Skeletal muscle tissue (tissue), 4 donors: Measurements from ENCODE around the gene IL1RL1. TPM values are rescaled to one million over a fixed set of nuclear protein-coding genes. Genes with fewer than 3 reads are reported as not detected.
A peak's percentile ranks its signal among the peaks of the same experiment; 100 is the strongest.

Experiments
- H3K27ac ChIP-seq: one replicate; pipeline ENCODE4 v1.7.0; 2013; ENCODE audit warnings: mild to moderate bottlenecking, low read depth, low read length, inconsistent platforms
- H3K27me3 ChIP-seq, 3 donors: one replicate each; pipeline ENCODE4 v1.7.0; 2013; ENCODE audit warnings: low read length in 3 of 3; ENCODE audit not compliant: control insufficient read depth in 3 of 3, insufficient read depth in 3 of 3
- H3K36me3 ChIP-seq, 3 donors: one replicate each; pipeline ENCODE4 v1.7.0; 2013; ENCODE audit warnings: low read length in 3 of 3; ENCODE audit not compliant: control insufficient read depth in 3 of 3, insufficient read depth in 3 of 3
- H3K4me1 ChIP-seq, 3 donors: one replicate each; pipeline ENCODE4 v1.7.0; 2013; ENCODE audit warnings: low read length in 3 of 3, mild to moderate bottlenecking in 3 of 3; ENCODE audit not compliant: control insufficient read depth in 3 of 3, insufficient read depth in 3 of 3
- H3K4me3 ChIP-seq, 3 donors: one replicate each; pipeline ENCODE4 v1.7.0; 2013; ENCODE audit warnings: low read length in 3 of 3
- H3K9ac ChIP-seq, 3 donors: one replicate each; pipeline ENCODE4 v1.7.0; 2013; ENCODE audit warnings: low read length in 3 of 3, mild to moderate bottlenecking in 3 of 3, moderate library complexity in 2 of 3, low read depth in 1 of 3
- H3K9me3 ChIP-seq, 3 donors: one replicate each; pipeline ENCODE4 v1.7.0; 2013; ENCODE audit warnings: low read length in 3 of 3; ENCODE audit not compliant: control insufficient read depth in 3 of 3
- total RNA-seq: library from RNA; depleted of rRNA; stranded (reverse); fragments of >200 nt; gene quantifications from one replicate; pipeline ENCODE4 v1.2.3, GENCODE V29; 2014
- donor health status: Osteomylitis.

Gene IL1RL1
- total RNA-seq, 1 donor from 2014 or later = 1.0 TPM

DNA sequence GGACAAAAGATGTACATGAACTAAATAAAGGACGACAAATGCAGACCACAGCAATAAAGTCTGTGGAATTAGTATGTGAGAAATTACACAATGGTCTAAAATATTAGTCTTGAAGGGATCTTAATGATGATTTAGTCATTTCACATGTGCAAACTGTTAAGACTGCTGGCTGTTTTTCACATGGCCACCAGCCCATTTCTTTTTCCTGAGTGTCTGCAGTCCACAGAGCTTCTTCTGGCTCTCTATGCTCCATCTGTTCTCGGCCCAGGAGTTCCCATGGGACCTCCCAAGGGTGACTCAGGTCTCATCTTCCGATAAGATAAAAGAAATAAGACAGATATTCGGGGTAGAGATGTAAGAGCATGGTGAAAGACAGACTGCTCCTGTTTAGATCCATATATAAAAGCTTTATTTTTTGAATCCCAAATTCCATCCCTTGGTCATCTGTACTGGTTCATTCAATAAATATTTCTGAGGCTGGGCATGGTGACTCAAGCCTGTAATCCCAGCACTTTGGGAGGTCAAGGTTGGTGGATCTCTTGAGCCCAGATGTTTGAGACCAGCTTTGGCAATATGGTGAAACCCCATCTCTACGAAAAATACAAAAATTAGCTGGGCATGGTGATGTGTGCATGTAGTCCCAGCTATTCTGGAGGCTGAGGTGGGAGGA is 20.1 kb downstream of the IL1RL1 start:
- Histone ChIP-seq H3K36me3 (no peaks in the 10 kb centered on the region), H3K4me1 (no peaks in the 10 kb centered on the region), H3K27ac (no peak overlapping the region), H3K4me3 (no peak overlapping the region), H3K9ac (no peak overlapping the region), H3K9me3 (peaks cover 0 to 4% (median 0%) of the 10 kb centered on the region in 3 donors), H3K27me3 (no peaks in the 10 kb centered on the region)

DNA sequence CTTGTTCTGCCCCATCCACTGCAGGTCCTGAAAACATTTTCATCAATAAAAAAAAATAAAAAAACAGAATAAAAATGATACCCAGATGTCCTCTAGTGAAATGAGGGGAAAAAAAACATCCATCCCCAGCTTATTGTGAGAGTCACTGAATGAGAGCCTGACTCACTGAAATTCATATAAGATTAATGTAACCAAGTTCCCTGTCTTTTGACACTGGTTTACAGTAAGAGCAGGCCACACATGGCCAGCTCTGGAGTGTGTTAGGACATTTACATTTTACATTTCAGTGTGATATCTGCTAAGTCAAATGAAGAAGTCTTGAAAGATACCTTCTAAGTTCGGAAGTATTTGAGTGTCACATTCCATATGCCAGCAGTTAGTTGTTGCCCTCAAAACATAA is 23.1 kb downstream of the IL1RL1 start:
- H3K27ac ChIP-seq = no peak overlapping the region
- H3K36me3 ChIP-seq = no peaks in the 10 kb centered on the region
- peaks cover 0 to 4% (median 0%) of the 10 kb centered on the region in 3 donors for H3K9me3 ChIP-seq
- H3K4me3 ChIP-seq = no peak overlapping the region
- H3K4me1 ChIP-seq = peaks cover 0 to 4% (median 3%) of the 10 kb centered on the region in 3 donors
- no peak overlapping the region for H3K9ac ChIP-seq
- no peaks in the 10 kb centered on the region for H3K27me3 ChIP-seq

DNA sequence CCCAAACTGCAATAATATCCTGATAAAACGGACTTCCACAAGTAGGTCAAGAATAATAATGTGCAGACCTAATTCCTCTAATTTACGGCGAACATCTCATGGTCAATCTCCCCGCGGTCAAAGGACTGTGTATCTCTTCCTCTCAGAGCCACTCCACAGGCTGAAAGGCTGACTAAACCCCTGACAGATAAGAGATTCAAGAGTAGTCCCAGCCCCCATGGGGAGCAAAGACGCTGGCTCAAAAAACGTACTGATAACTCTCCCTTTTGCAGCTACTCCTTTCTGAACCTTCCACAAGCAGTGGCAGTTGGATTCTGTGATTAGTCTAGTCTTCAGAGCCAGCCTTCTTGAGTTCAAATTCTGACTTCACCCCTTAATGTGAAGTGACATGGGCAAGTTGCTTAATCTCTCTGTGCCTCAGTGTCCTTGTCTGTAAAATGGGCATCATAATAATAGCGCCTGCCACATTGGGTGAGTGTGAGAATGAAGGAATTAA is 24.6 kb downstream of the IL1RL1 start:
- H3K4me3 ChIP-seq = no peak overlapping the region
- no peak overlapping the region for H3K9ac ChIP-seq
- H3K36me3 ChIP-seq = no peaks in the 10 kb centered on the region
- H3K27me3 ChIP-seq = no peaks in the 10 kb centered on the region
- no peak overlapping the region for H3K27ac ChIP-seq
- H3K4me1 ChIP-seq = peaks cover 0 to 4% (median 3%) of the 10 kb centered on the region in 3 donors
- H3K9me3 ChIP-seq = peaks cover 0 to 3% (median 0%) of the 10 kb centered on the region in 3 donors

- Histone ChIP-seq H3K27ac (peak overlapping the region; percentile 20), H3K9ac (no peak overlapping the region), H3K36me3 (no peaks in the 10 kb centered on the region), H3K9me3 (no peaks in the 10 kb centered on the region), H3K4me1 (peaks cover 0 to 4% (median 3%) of the 10 kb centered on the region in 3 donors), H3K27me3 (no peaks in the 10 kb centered on the region), H3K4me3 (no peak overlapping the region)
Measured at GRCh38 chr2:102336502-102336945, 25.2 kb downstream of the IL1RL1 start.

DNA sequence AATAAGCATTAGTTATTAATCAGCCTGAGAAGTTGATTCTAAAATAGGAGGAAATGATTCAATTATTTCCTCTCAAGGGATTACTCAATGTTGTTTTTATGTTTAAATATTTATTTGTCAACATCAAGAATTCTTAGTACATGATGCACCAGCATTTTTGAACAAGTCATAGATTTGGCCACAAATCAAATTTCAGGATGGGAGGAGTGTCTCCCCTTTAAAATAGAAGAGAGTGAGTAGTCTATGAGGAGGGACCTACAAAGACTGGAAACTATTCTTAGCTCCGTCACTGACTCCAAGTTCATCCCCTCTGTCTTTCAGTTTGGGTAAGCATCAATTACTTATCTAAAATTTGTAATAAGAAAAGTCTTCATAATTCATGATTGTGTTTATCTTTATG is 25.6 kb downstream of the IL1RL1 start:
- no peaks in the 10 kb centered on the region for H3K27me3 ChIP-seq
- H3K4me1 ChIP-seq = peaks cover 0 to 4% (median 3%) of the 10 kb centered on the region in 3 donors
- H3K27ac ChIP-seq = peak overlapping the region; percentile 20
- H3K36me3 ChIP-seq = no peaks in the 10 kb centered on the region
- H3K9me3 ChIP-seq = no peaks in the 10 kb centered on the region
- no peak overlapping the region for H3K9ac ChIP-seq
- no peak overlapping the region for H3K4me3 ChIP-seq

- Histone ChIP-seq H3K36me3 (no peaks in the 10 kb centered on the region), H3K9me3 (no peaks in the 10 kb centered on the region), H3K9ac (no peak overlapping the region), H3K27me3 (no peaks in the 10 kb centered on the region), H3K4me1 (peaks cover 0 to 4% (median 3%) of the 10 kb centered on the region in 3 donors), H3K4me3 (no peak overlapping the region), H3K27ac (no peak overlapping the region)
Measured at GRCh38 chr2:102337481-102338386, 26.4 kb downstream of the IL1RL1 start.

- H3K27me3 ChIP-seq = peaks cover 0 to 4% (median 0%) of the 10 kb centered on the region in 3 donors
- H3K9ac ChIP-seq = no peak overlapping the region
- no peak overlapping the region for H3K4me3 ChIP-seq
- no peaks in the 10 kb centered on the region for H3K9me3 ChIP-seq
- H3K27ac ChIP-seq = no peak overlapping the region
- H3K4me1 ChIP-seq = peaks cover 0 to 4% (median 3%) of the 10 kb centered on the region in 3 donors
- no peaks in the 10 kb centered on the region for H3K36me3 ChIP-seq
Measured at GRCh38 chr2:102340778-102341177, 29.4 kb downstream of the IL1RL1 start.

DNA sequence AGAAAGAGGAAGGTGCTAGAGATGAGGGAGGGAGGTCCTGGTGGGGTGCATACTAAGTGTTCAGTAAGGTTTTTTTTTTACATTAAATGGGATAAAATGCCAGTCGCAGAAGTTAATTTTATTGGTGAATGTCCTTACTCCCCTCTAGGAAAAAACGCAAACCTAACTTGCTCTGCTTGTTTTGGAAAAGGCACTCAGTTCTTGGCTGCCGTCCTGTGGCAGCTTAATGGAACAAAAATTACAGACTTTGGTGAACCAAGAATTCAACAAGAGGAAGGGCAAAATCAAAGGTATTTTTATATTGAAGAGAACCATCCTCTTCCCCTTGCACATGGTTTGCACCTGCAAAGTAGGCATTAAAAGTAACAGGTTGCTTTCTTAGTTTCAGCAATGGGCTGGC is 31.5 kb downstream of the IL1RL1 start:
- Histone ChIP-seq H3K27me3 (peaks cover 0 to 4% (median 0%) of the 10 kb centered on the region in 3 donors), H3K4me3 (no peak overlapping the region), H3K9me3 (no peaks in the 10 kb centered on the region), H3K9ac (no peak overlapping the region), H3K4me1 (no peaks in the 10 kb centered on the region), H3K36me3 (no peaks in the 10 kb centered on the region), H3K27ac (no peak overlapping the region)

- Histone ChIP-seq H3K36me3 (no peaks in the 10 kb centered on the region), H3K27ac (no peak overlapping the region), H3K4me3 (no peak overlapping the region)
Measured at GRCh38 chr2:102344397-102344796, 33.0 kb downstream of the IL1RL1 start.

More at GRCh38 chr2:102344397-102344796, 33.0 kb downstream of the IL1RL1 start:
- Histone ChIP-seq H3K9ac (no peak overlapping the region), H3K27me3 (peaks cover 0 to 4% (median 0%) of the 10 kb centered on the region in 3 donors), H3K4me1 (no peaks in the 10 kb centered on the region), H3K9me3 (no peaks in the 10 kb centered on the region)
